Effector memory CD4-positive, alpha-beta T cell (primary cell): ENCODE measurements around the gene C4orf54.

ENCODE experiments used
- DNase-seq, 3 donors: peaks; one replicate each; pipeline ENCODE4 v3.0.0-alpha.2; 2020
- H3K27ac ChIP-seq: 2 replicates; pipeline ENCODE4 v1.7.0; 2013; ENCODE audit warnings: mild to moderate bottlenecking, low read length, moderate library complexity; ENCODE audit not compliant: insufficient read depth, poor library complexity, severe bottlenecking
- H3K27me3 ChIP-seq: replicated peaks from 2 replicates; pipeline ENCODE4 v1.7.0; 2013; ENCODE audit warnings: mild to moderate bottlenecking, low read length; ENCODE audit not compliant: insufficient read depth, control insufficient read depth, poor library complexity, severe bottlenecking
- H3K36me3 ChIP-seq: 2 replicates; pipeline ENCODE4 v1.7.0; 2013; ENCODE audit warnings: mild to moderate bottlenecking, low read length, moderate library complexity; ENCODE audit not compliant: control insufficient read depth, insufficient read depth
- H3K4me1 ChIP-seq: 2 replicates; pipeline ENCODE4 v1.7.0; 2013; ENCODE audit warnings: low read length, mild to moderate bottlenecking; ENCODE audit not compliant: control insufficient read depth, insufficient read depth, poor library complexity, severe bottlenecking
- H3K4me3 ChIP-seq: 2 replicates; pipeline ENCODE4 v1.7.0; 2013; ENCODE audit warnings: low read length, low read depth, mild to moderate bottlenecking; ENCODE audit not compliant: insufficient read depth, poor library complexity, severe bottlenecking
- H3K9me3 ChIP-seq: 2 replicates; pipeline ENCODE4 v1.7.0; 2013; ENCODE audit warnings: mild to moderate bottlenecking, low read length, moderate library complexity; ENCODE audit not compliant: control insufficient read depth
- total RNA-seq, 3 donors: gene quantifications; one replicate each; lab custom pipeline; 2026; lab: John Stamatoyannopoulos, UW

C4orf54 gene
- total RNA-seq = 0 reads per million in 3 donors

DNA sequence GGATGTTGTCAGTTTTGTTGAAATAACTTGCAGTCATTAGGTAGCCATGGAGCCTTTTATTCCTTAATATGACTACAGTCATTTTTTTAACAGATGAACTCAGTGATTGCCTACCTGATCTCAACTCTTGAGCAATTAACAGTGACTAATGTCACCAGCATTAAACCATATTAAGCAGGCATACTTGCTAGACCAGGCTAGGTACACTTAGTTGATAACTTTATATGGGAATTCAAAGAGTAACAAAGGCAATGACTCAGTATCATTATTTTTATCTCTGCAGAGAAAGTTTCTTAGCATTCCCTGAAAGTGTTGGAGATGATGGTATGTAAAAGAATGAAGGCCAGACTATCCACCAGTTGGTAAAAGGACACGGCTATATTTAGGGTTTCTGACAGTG lies at the start of gene C4orf54:
Gene C4orf54, minus strand, starts transcription at position 31 of the 400 bp plus-strand sequence. CDS start 3,180 bp downstream, outside the sequence.
- no peaks in the 10 kb centered on the region for H3K9me3 ChIP-seq
- no peak for DNase-seq
- H3K4me1 ChIP-seq = no peaks in the 10 kb centered on the region
- H3K27me3 ChIP-seq = no peaks in the 10 kb centered on the region
- no peaks in the 10 kb centered on the region for H3K36me3 ChIP-seq
- no peak within 1 kb of the TSS for H3K27ac ChIP-seq
- no peak within 1 kb of the TSS for H3K4me3 ChIP-seq

DNA sequence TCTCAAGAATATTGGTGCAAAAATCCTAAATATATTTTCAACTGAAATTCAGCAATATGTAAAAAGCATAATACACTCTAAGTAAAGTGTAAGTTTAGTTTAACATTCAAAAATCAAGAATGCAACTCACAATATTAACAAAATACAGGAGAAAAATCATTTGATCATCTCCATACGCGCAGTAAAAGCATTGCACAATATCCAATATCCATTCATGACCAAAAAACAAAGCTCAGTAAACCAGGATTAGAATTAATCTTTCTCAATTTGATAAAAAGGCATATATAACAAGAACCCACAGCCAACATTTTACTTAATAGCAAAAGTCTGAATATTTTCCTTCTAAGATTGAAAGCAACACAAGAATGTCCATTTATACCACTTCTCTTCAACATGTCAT lies 48.3 kb upstream of the C4orf54 start:
- H3K27ac ChIP-seq = no peak overlapping the region
- no peaks in the 10 kb centered on the region for H3K9me3 ChIP-seq
- no peak for DNase-seq
- H3K27me3 ChIP-seq = no peaks in the 10 kb centered on the region
- H3K36me3 ChIP-seq = no peaks in the 10 kb centered on the region
- no peaks in the 10 kb centered on the region for H3K4me1 ChIP-seq
- H3K4me3 ChIP-seq = no peak overlapping the region

DNA sequence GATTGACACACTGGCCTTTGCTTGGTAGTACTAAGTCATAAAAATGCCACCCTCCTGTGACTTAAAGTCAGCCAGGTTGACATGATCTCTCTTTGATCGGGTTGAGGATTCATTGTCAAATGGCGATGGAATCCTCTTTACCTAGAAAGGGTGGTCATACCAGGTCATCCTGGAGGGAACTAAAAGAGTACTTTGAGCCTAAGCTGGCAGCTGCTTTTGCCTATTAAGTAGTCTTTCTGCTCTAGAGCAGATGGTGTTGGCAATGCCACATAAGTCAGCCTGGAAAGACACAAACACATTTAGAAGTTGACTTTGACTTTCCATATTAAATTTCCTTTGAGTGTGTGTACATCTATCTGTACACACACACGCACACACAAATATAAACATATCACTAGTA lies 39.2 kb upstream of the C4orf54 start:
- Histone ChIP-seq H3K4me3 (no peak overlapping the region), H3K36me3 (no peaks in the 10 kb centered on the region), H3K4me1 (no peaks in the 10 kb centered on the region), H3K9me3 (no peaks in the 10 kb centered on the region), H3K27me3 (no peaks in the 10 kb centered on the region), H3K27ac (no peak overlapping the region)
- DNase-seq = no peak

DNA sequence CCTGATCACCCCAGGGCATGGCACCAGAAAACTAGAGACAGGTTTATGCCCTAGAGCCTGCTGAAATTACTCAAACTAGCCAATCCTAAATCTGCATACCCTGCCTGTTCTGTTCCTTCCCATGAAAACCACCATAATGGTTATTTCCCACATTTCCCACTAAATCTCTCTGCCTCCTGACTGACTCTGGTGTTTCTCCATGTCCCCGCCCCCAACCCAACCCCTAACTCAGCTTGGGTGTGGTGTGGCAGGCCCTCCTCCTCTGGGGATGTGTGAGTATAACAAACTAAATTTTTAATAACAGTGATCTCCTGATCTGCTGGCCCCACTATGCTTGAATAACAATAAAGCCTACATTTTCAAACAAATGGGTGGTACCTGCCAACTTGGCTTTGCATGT lies 35.5 kb upstream of the C4orf54 start:
- no peaks in the 10 kb centered on the region for H3K27me3 ChIP-seq
- no peaks in the 10 kb centered on the region for H3K9me3 ChIP-seq
- H3K4me1 ChIP-seq = no peaks in the 10 kb centered on the region
- no peak overlapping the region for H3K27ac ChIP-seq
- DNase-seq = no peak
- no peaks in the 10 kb centered on the region for H3K36me3 ChIP-seq
- no peak overlapping the region for H3K4me3 ChIP-seq

DNA sequence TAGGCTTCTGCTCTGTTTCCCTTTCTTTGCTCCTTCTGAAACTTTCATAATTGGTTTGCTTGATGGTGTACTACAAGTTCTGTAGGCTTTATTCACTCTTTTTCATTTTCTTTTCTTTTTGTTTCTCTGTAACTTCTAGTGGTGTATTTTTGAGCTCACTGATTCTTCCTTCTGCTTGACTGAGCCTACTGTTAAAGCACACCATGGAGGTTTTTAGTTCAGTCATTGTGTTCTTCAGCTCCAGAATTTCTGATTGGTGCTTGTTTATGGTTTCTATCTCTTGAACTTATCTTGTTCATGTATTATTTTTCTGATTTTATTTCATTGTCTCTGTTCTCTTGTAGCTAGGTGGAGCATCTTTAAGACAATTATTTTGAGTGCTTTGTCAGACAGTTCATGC lies 33.4 kb upstream of the C4orf54 start:
- no peaks in the 10 kb centered on the region for H3K4me1 ChIP-seq
- H3K27me3 ChIP-seq = no peaks in the 10 kb centered on the region
- no peak overlapping the region for H3K4me3 ChIP-seq
- no peaks in the 10 kb centered on the region for H3K9me3 ChIP-seq
- H3K36me3 ChIP-seq = no peaks in the 10 kb centered on the region
- no peak for DNase-seq
- H3K27ac ChIP-seq = no peak overlapping the region

DNA sequence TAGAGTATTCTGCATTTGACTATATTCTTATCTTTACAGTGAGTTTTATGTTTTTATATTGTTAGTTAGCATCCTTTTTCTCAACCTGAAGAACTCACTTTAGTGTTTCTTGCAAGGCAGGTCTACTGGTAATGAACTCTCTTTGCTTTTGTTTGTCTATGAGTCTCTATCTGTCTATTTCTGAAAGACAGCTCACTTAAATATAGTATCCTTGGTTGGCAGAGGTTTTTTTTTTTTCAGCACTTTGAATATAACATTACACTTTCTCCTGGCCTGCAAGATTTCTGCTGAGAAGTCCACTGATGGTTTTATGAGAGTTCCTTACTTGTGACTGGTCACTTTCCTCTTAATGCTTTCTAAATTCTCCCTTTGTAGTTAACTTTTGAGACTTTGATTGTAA lies 32.8 kb upstream of the C4orf54 start:
- Histone ChIP-seq H3K4me1 (no peaks in the 10 kb centered on the region), H3K36me3 (no peaks in the 10 kb centered on the region)
- DNase-seq = no peak

DNA sequence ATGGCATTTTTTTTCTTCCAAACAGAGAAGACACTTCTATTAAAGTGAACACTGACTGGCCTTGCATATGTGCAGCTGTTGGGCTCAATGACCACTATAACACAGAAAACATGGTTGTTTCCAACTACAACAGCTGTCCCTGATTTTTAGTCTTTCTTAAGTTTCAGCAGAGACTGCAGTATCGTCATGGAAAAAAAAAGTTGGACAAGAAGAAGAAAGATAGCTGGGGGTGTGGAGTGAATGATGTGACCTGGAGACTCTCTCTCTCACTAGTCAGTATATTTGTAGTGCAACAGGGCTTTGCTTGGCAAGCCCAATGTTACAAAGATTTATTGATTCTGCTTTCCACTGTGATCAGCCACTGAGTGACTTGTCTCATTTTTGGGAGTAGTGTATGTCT lies 29.5 kb upstream of the C4orf54 start:
- Histone ChIP-seq H3K4me3 (no peak overlapping the region), H3K36me3 (no peaks in the 10 kb centered on the region), H3K9me3 (no peaks in the 10 kb centered on the region), H3K4me1 (no peaks in the 10 kb centered on the region), H3K27me3 (no peaks in the 10 kb centered on the region), H3K27ac (no peak overlapping the region)
- no peak for DNase-seq

More for the DNA sequence above, 32.8 kb upstream of the C4orf54 start:
- H3K9me3 ChIP-seq = no peaks in the 10 kb centered on the region
- no peaks in the 10 kb centered on the region for H3K27me3 ChIP-seq
- no peak overlapping the region for H3K27ac ChIP-seq
- H3K4me3 ChIP-seq = no peak overlapping the region

DNA sequence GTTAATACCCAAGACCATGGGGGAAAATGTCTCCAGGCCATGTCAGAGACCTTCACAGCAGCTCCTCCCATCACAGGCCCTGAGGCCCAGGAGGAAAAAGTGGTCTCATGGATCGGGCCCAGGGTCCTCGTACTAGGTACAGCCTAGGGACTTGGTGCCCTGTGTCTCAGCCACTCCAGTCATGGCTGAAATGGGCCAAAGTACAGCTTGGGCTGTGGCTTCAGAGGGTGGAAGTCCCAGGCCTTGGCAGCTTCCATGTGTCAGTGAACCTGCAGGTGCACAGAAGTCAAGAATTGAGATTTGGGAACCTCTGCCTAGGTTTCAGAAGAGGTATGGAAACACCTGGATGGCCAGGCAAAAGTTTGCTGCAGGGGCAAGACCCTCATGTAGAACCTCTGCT lies 27.6 kb upstream of the C4orf54 start:
- no peaks in the 10 kb centered on the region for H3K9me3 ChIP-seq
- H3K4me3 ChIP-seq = no peak overlapping the region
- no peak overlapping the region for H3K27ac ChIP-seq
- no peaks in the 10 kb centered on the region for H3K36me3 ChIP-seq
- H3K27me3 ChIP-seq = no peaks in the 10 kb centered on the region
- H3K4me1 ChIP-seq = no peaks in the 10 kb centered on the region
- DNase-seq = no peak

DNA sequence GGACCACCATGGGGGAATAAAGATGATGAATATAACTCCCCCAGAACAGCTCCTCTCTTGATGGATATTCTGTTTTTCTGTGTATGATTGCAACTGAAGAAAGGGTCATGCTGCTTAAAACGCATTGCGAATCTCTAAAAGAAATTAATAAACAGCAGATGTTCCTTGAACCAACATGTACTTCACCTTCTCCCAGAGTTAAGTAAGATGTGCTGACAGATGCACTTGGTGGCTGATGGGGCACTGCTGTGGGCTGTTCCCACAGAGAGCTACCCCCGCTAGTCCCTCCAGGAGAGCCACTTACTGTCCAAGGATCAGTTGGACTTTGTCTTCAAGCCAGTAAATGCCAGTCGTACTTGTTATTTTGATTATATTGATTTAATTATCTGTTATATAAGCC lies 26.3 kb upstream of the C4orf54 start:
- Histone ChIP-seq H3K27ac (no peak overlapping the region), H3K27me3 (no peaks in the 10 kb centered on the region)
- no peak for DNase-seq

DNA sequence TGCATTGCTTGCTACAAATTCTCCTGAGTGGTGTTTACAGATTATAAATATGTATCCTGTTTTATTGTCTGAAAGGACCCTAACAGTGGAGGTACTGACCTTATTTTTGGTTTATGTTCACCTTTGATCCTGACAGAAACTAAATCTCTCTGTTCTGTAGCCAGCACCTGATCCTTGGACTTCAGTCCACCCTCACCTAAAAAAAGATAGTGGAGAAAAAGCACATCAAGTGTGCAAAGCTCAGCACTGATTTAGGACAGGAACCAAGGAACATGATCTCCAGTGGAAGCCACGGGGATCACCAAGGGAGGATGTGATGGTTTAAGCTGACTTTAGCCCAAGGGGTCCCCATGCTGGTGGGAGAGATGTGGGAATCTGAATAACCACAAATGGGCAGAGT lies 22.3 kb upstream of the C4orf54 start:
- Histone ChIP-seq H3K4me1 (no peaks in the 10 kb centered on the region), H3K4me3 (no peak overlapping the region)

More for the DNA sequence above, 26.3 kb upstream of the C4orf54 start:
- H3K4me1 ChIP-seq = no peaks in the 10 kb centered on the region
- H3K9me3 ChIP-seq = no peaks in the 10 kb centered on the region
- no peak overlapping the region for H3K4me3 ChIP-seq
- H3K36me3 ChIP-seq = no peaks in the 10 kb centered on the region

DNA sequence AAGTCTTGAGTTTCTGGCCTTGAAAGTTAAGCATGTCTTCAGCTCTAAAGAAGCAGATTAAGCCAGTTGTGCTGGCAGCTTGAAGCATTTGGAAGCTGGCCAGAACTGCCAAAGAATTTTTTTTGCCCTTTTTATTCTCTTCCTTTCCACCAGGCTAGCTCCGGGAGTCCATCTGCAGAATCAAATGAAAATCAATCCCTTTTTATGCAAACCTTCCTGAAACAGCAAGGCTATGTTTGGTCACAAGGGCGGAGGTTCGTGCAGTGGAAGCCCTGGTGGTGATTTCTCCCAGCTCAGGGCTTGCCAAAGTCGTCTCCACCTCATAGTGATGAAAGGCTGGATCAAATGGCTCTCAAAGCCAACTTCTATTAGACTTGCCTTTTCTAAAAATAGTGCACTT lies 21.6 kb upstream of the C4orf54 start:
- Histone ChIP-seq H3K27ac (no peak overlapping the region), H3K4me3 (no peak overlapping the region), H3K4me1 (no peaks in the 10 kb centered on the region), H3K36me3 (no peaks in the 10 kb centered on the region), H3K9me3 (no peaks in the 10 kb centered on the region), H3K27me3 (no peaks in the 10 kb centered on the region)
- DNase-seq = no peak

More for the DNA sequence above, 22.3 kb upstream of the C4orf54 start:
- Histone ChIP-seq H3K36me3 (no peaks in the 10 kb centered on the region), H3K27ac (no peak overlapping the region), H3K27me3 (no peaks in the 10 kb centered on the region), H3K9me3 (no peaks in the 10 kb centered on the region)
- no peak for DNase-seq
